Parathyroid adenoma (tissue), 2 donors: Measurements from ENCODE around the gene MALRD1.

Experiments
- H2AFZ ChIP-seq: fragments of 300-600 bp; sonication (generic); one replicate; pipeline ENCODE4 v1.7.0; 2017; ENCODE audit warnings: antibody characterized with exemption, mild to moderate bottlenecking
- H3K27ac ChIP-seq: fragments of 300-600 bp; sonication (generic); one replicate; pipeline ENCODE4 v1.7.0; 2017
- H3K27me3 ChIP-seq: fragments of 300-600 bp; sonication (generic); one replicate; pipeline ENCODE4 v1.7.0; 2017; ENCODE audit warnings: low read length; ENCODE audit not compliant: control insufficient read depth, insufficient read depth
- H3K36me3 ChIP-seq: fragments of 300-600 bp; sonication (generic); one replicate; pipeline ENCODE4 v1.7.0; 2017; ENCODE audit warnings: low read length; ENCODE audit not compliant: control insufficient read depth, insufficient read depth
- H3K4me1 ChIP-seq: fragments of 300-600 bp; sonication (generic); one replicate; pipeline ENCODE4 v1.7.0; 2017; ENCODE audit warnings: control low read depth
- H3K4me2 ChIP-seq: fragments of 300-600 bp; sonication (generic); one replicate; pipeline ENCODE4 v1.7.0; 2017; ENCODE audit warnings: low read length
- H3K4me3 ChIP-seq: fragments of 300-600 bp; sonication (generic); one replicate; pipeline ENCODE4 v1.7.0; 2017; ENCODE audit warnings: low read depth, low read length
- H3K79me2 ChIP-seq: fragments of 300-600 bp; sonication (generic); one replicate; pipeline ENCODE4 v1.7.0; 2017; ENCODE audit warnings: control low read depth
- H3K9ac ChIP-seq: fragments of 300-600 bp; sonication (generic); one replicate; pipeline ENCODE4 v1.7.0; 2017; ENCODE audit warnings: mild to moderate bottlenecking
- H3K9me3 ChIP-seq: fragments of 300-600 bp; sonication (generic); one replicate; pipeline ENCODE4 v1.7.0; 2017; ENCODE audit warnings: low read length; ENCODE audit not compliant: control insufficient read depth
- CTCF ChIP-seq: fragments of 300-600 bp; sonication (generic); IDR thresholded peaks from one replicate; pipeline ENCODE4 v1.7.0; 2017; ENCODE audit warnings: antibody characterized with exemption, mild to moderate bottlenecking
- donor health status: primary hyperparathyroidism.

MALRD1 gene

DNA sequence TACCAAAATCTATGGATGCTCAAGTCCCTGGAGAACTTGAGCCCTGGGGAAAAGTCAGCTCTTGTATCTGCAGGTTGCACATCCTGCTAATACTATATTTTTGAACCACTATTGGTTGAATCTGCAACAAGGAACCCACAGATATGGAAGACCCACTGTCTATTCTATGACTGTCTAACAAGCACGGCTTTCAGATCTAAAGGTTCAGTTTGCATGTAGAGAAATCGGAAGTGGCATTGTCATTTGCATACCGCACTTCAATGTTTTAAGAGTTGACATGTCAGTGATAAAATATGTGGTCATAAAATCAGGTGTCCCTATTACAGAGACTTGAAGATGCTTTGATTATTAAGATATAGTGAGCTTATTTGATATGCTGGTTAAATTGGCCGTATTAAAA is 95.6 kb downstream of the MALRD1 start:
- Histone ChIP-seq H3K9ac (no peak overlapping the region), H3K79me2 (no peaks in the 10 kb centered on the region), H2AFZ (no peak overlapping the region), H3K4me1 (no peaks in the 10 kb centered on the region), H3K4me3 (no peak overlapping the region), H3K9me3 (no peaks in the 10 kb centered on the region), H3K36me3 (no peaks in the 10 kb centered on the region), H3K4me2 (no peak overlapping the region), H3K27me3 (no peaks in the 10 kb centered on the region), H3K27ac (no peak overlapping the region)
- TF ChIP-seq CTCF = no peak

DNA sequence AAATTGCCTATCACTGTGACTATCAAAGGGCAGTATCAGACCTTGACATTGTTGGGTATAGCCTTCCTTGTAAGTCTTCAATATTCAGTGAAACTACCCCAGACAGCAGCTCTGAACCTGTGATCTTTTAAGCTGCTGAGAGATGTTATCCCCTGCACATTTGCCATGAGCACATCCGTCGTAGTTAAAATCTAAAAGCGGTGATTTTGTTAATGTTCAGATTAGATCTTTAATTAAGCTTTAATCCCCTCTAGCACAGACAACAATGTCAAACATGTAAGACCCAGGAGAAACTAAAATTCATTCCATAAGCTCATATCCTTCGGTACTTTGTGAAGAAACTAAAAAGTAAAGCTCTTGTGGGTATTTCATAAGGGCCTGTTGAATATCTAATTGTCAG is 105.8 kb downstream of the MALRD1 start:
- no peaks in the 10 kb centered on the region for H3K36me3 ChIP-seq

GRCh38 chr10:19158358-19158757 is 109.8 kb downstream of the MALRD1 start:
- no peak for TF ChIP-seq CTCF
- Histone ChIP-seq H2AFZ (no peak overlapping the region), H3K4me3 (no peak overlapping the region), H3K4me2 (no peak overlapping the region), H3K4me1 (no peaks in the 10 kb centered on the region), H3K9me3 (no peaks in the 10 kb centered on the region), H3K36me3 (no peaks in the 10 kb centered on the region), H3K27ac (no peak overlapping the region), H3K27me3 (no peaks in the 10 kb centered on the region), H3K79me2 (no peaks in the 10 kb centered on the region), H3K9ac (no peak overlapping the region)

More for the DNA sequence above, 105.8 kb downstream of the MALRD1 start:
- Histone ChIP-seq H3K9ac (no peak overlapping the region), H2AFZ (no peak overlapping the region), H3K27me3 (no peaks in the 10 kb centered on the region), H3K9me3 (no peaks in the 10 kb centered on the region), H3K4me1 (no peaks in the 10 kb centered on the region), H3K4me3 (no peak overlapping the region), H3K4me2 (no peak overlapping the region), H3K27ac (no peak overlapping the region), H3K79me2 (no peaks in the 10 kb centered on the region)
- TF ChIP-seq CTCF = no peak

- Histone ChIP-seq H3K4me3 (no peak overlapping the region), H2AFZ (no peak overlapping the region), H3K9me3 (no peaks in the 10 kb centered on the region), H3K27me3 (no peaks in the 10 kb centered on the region), H3K79me2 (no peaks in the 10 kb centered on the region), H3K27ac (no peak overlapping the region), H3K36me3 (no peaks in the 10 kb centered on the region), H3K4me2 (no peak overlapping the region), H3K9ac (no peak overlapping the region), H3K4me1 (no peaks in the 10 kb centered on the region)
- no peak for TF ChIP-seq CTCF
Observed at GRCh38 chr10:19158870-19159269, 110.3 kb downstream of the MALRD1 start.

- H3K79me2 ChIP-seq = no peaks in the 10 kb centered on the region
- H3K4me3 ChIP-seq = no peak overlapping the region
- H3K27me3 ChIP-seq = no peaks in the 10 kb centered on the region
- TF ChIP-seq CTCF = no peak
- no peak overlapping the region for H3K9ac ChIP-seq
- H3K4me1 ChIP-seq = no peaks in the 10 kb centered on the region
- H3K36me3 ChIP-seq = no peaks in the 10 kb centered on the region
- no peak overlapping the region for H2AFZ ChIP-seq
- no peak overlapping the region for H3K27ac ChIP-seq
- H3K9me3 ChIP-seq = no peaks in the 10 kb centered on the region
- H3K4me2 ChIP-seq = no peak overlapping the region
Observed at GRCh38 chr10:19164461-19164860, 115.9 kb downstream of the MALRD1 start.
